ENCODE results near the gene CFAP53.
A peak's percentile ranks its signal among the peaks of the same experiment; 100 is the strongest.
"Not testable (repeated sequence)": the region's sequence is repeated elsewhere in the genome, so short reads cannot be mapped to it uniquely, and the experiment has no call there.

CFAP53 gene

DNA sequence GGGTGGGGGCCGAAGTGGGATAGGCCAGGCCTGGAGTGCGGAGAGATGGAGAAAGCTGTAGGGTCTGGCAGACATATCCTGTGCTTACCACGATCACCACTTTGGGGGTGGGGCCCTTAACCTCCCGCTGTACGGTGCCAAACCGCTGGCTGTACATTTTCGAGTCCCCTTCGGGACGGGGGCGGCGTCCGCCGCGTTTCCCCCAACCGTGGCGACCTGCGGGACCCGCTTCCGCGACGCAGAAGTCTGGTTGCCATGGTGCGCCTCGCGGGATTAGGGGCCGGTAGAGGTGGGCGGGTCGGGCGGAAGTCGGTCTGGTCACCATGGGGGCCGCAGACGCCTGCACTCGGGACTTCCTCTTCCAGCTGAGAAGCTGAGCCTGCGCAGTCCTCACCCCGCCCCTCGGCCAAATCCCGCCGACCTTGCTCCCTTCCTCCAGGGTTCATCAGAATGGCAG lies at the start of gene CFAP53:
Gene CFAP53, minus strand, starts transcription at position 248 of the 457 bp plus-strand sequence. Its CDS starts 91 bp downstream, at position 157.
- in situ Hi-C loops (cut with MboI; ENCODE audit: low pct_unique_long_range_greater_than_20kb, low sequenced_read_pairs) = no loop called here
- peak; percentile 92 for DNase-seq

DNA sequence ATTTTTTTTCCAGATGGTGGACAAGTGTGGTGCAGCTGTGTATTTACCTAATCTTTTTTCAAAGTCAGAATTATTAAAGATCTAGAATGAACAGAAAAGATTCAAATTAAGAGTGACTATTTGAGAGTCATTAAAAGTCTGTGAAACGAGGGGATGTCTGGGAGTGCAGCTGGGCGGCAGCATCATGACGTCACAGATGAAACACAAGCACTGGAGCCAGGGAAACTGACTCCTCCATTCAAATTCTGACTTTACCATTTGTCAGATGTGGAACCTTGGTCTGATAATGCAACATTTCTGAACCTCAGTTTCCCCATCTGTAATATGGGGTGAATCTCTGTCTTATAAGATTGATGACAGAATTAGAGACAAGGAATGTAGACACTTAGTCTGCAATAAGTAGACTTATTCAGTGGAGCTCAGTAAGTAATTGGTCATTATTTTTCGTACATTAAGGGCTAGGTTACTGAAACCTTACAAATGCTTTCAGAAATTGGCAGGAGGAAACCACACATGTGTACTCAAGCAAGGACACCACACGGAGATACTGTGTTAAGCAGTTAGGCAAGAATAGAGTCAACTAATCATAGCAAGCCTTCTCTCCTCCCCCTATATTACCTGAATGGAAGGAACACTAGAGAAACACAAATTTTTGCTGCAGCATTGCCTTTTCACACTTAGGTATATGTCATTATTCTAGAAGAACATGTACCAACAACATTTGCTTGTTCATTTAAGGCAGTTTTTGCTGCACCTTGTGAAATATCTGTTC lies 49.0 kb upstream of the CFAP53 start:
- in situ Hi-C loops (cut with MboI; ENCODE audit: low pct_unique_long_range_greater_than_20kb, low sequenced_read_pairs) = no loop called here
- DNase-seq = no peak

- in situ Hi-C loops (cut with MboI; ENCODE audit: low pct_unique_long_range_greater_than_20kb, low sequenced_read_pairs) = no loop called here
- DNase-seq = no peak
These were observed 47.7 kb upstream of the CFAP53 start for GRCh38 chr18:50313873-50314460.

DNA sequence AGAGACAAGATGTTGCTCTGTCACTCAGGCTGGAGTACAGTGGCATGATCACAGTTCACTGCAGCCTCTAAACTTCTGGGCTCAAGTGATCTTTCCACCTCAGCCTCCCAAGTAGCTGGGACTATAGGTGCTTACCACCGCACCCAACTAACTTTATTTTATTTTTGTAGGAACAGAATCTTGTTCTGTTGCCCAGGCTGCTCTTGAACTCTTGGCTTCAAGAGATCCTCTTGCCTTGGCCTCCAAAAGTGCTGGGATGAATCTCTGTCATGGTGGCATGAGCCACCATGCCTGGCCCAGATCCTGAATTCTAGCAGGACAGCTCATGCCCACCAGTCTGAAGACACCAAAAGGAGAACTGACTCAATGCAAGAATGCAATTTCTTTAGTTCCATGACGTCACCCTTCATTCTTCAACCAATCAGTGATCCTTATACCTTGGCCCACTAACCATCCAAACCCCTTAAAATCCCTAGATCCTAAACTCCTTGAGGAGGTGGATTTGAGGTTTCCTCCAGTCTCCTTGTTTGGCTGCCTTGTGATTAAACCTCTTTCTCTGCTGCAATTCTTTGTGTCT lies 46.8 kb upstream of the CFAP53 start:
- in situ Hi-C loops (cut with MboI; ENCODE audit: low pct_unique_long_range_greater_than_20kb, low sequenced_read_pairs) = no loop called here
- DNase-seq = no peak

DNA sequence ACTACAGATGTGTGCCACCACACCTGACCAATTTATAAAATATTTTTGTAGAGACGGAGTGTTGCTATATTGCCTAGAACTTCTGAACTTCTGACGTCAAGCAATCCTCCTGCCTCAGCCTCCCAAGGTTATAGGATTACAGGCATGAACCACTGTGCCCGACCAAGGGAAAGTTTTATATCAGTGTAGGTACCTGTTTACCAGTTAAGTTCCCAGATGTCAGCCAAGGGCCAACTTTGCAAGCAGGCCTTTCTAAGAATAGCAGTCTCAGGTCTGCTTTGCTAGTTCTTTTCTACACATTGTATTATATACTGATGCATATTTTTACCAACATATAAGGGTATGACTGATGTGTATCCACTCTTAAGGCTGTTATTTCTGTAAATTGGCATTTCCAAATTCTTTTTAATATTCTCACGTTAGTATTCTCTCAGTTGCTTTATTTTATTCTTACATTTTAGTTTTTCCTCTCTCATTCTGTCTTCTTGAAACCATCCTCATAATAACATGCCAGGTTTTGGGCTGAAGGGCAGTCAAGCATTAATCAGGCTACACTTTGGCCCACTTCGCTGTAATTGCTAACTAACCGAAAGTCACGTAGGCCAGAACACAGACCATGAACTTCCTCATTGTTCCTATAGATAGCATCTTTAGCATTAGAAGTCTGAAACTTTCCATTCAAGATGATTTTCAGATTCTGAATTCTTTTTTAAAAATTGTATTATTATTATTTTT lies 46.2 kb upstream of the CFAP53 start:
- no peak for DNase-seq
- in situ Hi-C loops (cut with MboI; ENCODE audit: low pct_unique_long_range_greater_than_20kb, low sequenced_read_pairs) = no loop called here

GRCh38 chr18:50311650-50312049 lies 45.4 kb upstream of the CFAP53 start:
- in situ Hi-C loops (cut with MboI; ENCODE audit: low pct_unique_long_range_greater_than_20kb, low sequenced_read_pairs) = no loop called here
- DNase-seq = no peak

- in situ Hi-C loops (cut with MboI; ENCODE audit: low pct_unique_long_range_greater_than_20kb, low sequenced_read_pairs) = no loop called here
- no peak for DNase-seq
These were observed 43.8 kb upstream of the CFAP53 start for GRCh38 chr18:50310080-50310479.

DNA sequence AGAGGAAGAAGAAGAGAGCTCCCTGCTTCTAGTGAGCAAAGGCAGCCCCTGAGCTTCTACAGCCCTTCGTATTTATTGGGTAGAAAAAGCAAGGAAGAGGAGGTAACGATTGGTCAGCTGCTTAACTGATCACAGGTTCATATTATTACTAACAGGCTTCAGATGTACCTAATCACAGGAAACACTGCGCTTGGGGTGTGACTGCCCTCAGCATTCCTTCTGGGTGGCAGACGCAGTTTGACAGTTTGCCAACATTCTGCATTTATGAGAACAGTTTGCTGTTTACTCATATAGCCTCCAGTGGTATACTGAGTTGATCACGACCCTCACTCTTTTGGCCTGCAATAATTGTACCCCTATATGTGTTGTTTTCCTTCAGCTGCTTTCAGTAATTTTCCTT lies 42.6 kb upstream of the CFAP53 start:
- DNase-seq; in situ Hi-C loops (cut with MboI; ENCODE audit: low pct_unique_long_range_greater_than_20kb, low sequenced_read_pairs): not testable (repeated sequence)

DNA sequence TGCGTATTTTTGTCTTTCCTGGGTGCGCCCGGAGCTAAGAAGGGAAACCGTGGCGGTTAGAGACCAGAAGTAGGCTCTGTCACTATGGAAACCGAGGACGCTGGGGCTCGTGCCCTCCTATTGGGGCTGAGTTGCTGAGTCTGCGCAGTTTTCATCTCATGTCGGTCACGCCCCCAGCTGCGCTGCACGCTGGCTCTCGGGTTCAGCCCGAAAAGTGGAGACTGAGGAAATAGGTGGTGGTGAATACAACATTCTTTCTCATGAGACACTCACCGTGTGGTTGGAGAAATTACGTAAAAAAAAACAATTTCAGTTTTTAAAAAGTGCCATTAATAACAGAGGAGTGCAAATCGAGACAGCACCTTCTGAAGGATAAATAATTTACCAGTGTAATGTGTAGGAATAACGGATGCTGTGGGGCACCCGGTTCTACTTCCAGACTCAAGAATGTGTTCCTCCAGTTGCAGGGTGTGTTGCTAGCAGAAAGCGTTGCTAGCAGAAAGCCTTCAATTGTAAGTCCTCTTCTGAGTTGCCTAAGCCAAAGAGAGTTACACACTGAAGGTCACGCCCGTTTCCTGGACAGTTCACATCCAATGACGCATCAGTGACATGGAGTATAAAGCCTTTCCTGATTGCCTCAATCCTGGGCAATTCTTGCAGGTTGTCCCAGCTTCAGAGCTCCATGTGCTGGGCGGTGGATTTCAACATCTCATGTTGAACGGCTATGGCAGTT lies 41.6 kb upstream of the CFAP53 start:
- peak; percentile 77 for DNase-seq
- in situ Hi-C loops (cut with MboI; ENCODE audit: low pct_unique_long_range_greater_than_20kb, low sequenced_read_pairs) = no loop called here

DNA sequence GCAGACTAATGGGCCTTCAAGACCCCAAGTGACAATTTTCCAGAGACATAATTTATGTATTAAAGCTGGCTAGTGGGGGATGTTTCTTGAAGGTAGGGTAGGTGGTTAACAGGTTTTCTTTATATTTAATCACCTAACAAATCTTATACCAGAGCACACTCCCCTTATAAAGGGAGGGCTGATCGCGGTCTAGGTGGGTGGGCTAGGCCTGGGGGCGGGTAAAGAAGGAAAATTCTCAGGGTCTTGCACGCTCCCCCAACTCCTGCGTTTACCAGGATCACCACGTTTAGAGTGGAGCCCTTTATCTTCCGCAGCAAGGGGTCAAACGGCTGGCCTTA lies 41.1 kb upstream of the CFAP53 start:
- no peak for DNase-seq
- in situ Hi-C loops (cut with MboI; ENCODE audit: low pct_unique_long_range_greater_than_20kb, low sequenced_read_pairs) = no loop called here

DNA sequence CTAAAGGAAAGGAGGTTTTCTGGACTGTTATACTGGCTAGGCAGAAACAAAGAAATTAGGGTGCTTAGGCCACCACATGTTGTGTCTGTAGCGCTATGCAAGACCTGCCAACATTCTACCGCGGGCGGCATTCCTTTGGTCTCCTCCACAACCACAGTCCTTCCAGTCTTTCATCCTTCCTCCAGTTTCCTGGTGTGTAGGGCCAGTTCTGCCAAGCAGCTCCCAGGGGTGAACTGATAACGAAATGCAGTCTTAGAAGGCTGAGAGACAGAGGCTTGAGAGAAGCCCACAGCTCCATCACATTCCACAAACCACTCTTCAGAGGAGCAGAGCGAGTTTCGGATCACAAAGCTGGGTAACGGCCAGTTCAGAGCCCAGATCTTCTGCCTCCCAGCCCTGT lies 40.6 kb upstream of the CFAP53 start:
- DNase-seq = no peak
- in situ Hi-C loops (cut with MboI; ENCODE audit: low pct_unique_long_range_greater_than_20kb, low sequenced_read_pairs) = no loop called here

DNA sequence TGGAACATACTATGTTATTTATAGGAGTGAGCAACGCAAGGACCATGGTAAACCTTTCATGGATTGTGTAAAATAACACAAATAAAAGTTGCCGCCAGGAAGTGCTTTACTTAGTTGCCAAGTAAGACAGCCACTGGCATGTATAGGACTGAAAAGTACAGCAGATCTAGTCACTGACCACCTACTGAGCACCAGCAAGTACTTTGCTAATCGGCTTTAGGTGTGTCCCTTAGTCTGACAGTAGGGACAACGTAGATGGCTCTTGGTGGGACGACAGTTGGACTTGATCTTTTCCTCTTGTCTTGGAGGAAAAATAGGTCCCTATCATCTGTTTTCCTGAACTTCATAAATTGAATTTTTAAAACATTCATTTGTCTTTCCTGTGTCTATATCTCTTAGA lies 34.8 kb upstream of the CFAP53 start:
- in situ Hi-C loops (cut with MboI; ENCODE audit: low pct_unique_long_range_greater_than_20kb, low sequenced_read_pairs) = no loop called here
- DNase-seq = no peak

DNA sequence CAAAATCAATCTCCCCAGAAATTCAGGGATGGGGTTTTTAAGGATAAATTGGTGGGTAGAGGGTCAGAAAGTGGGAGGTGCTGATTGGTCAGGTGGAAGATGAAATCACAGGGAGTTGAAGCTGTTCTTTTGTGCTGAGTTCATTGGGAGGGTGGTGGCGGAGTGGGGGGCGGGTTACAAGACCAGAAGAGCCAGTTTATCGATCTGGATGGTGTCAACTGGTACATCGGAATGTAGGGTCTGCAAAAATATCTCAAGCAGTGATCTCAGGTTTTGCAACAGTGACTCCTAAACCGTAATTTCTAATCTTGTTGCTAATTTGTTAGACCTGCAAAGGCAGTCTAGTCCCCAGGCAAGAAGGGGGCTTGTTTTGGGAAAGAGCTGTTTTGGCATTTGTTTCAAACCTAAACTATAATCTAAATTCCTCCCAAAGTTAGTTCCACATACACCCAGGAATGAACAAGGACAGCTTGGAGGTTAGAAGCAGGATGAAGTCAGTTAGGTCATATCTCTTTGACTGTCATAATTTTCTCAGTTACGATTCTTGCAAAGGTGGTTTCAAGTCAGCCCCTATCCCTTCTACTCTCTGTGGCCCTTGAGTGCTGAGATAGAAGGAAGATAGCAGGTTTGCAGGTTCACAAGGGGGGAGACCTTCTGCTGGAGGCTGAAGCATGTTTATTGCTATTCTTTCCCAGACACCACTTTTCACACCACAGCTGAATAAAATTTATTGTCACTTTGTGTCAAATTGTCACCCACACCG lies 33.5 kb upstream of the CFAP53 start:
- in situ Hi-C loops (cut with MboI; ENCODE audit: low pct_unique_long_range_greater_than_20kb, low sequenced_read_pairs) = no loop called here
- DNase-seq = no peak

- no peak for DNase-seq
- in situ Hi-C loops (cut with MboI; ENCODE audit: low pct_unique_long_range_greater_than_20kb, low sequenced_read_pairs) = no loop called here
These were observed 32.4 kb upstream of the CFAP53 start for GRCh38 chr18:50298443-50299284.

- in situ Hi-C loops (cut with MboI; ENCODE audit: low pct_unique_long_range_greater_than_20kb, low sequenced_read_pairs) = no loop called here
- DNase-seq = peak; percentile 80
These were observed 31.5 kb upstream of the CFAP53 start for GRCh38 chr18:50297621-50298442.

DNA sequence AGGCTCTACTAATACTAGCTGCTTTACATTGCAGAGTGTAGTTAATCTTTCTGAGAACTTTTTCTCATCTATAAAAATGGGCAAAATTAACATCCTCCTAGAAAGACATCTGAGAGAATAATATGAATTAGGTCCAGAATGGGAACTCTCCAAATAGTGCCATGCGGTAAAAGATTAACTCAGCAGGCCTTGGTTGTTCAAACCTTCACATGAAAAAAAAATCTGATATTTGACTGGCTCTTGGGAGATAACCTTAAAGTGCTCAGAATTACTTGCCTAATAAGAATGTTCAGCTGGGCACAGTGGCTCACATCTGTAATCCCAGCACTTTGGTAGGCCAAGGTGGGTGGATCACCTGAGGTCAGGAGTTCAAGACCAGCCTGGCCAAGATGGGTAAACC lies 26.7 kb upstream of the CFAP53 start:
- DNase-seq = no peak
- in situ Hi-C loops (cut with MboI; ENCODE audit: low pct_unique_long_range_greater_than_20kb, low sequenced_read_pairs) = no loop called here

- DNase-seq = no peak
- in situ Hi-C loops (cut with MboI; ENCODE audit: low pct_unique_long_range_greater_than_20kb, low sequenced_read_pairs) = no loop called here
These were observed 22.8 kb upstream of the CFAP53 start for GRCh38 chr18:50289108-50289443.
